Parathyroid adenoma (tissue), 2 donors: ENCODE results near the gene DNAJC27.

Experiments used
- H2AFZ ChIP-seq: fragments of 300-600 bp; sonication (generic); one replicate; pipeline ENCODE4 v1.7.0; 2017; ENCODE audit warnings: antibody characterized with exemption, mild to moderate bottlenecking
- H3K27ac ChIP-seq: fragments of 300-600 bp; sonication (generic); one replicate; pipeline ENCODE4 v1.7.0; 2017
- H3K27me3 ChIP-seq: fragments of 300-600 bp; sonication (generic); one replicate; pipeline ENCODE4 v1.7.0; 2017; ENCODE audit warnings: low read length; ENCODE audit not compliant: control insufficient read depth, insufficient read depth
- H3K36me3 ChIP-seq: fragments of 300-600 bp; sonication (generic); one replicate; pipeline ENCODE4 v1.7.0; 2017; ENCODE audit warnings: low read length; ENCODE audit not compliant: control insufficient read depth, insufficient read depth
- H3K4me1 ChIP-seq: fragments of 300-600 bp; sonication (generic); one replicate; pipeline ENCODE4 v1.7.0; 2017; ENCODE audit warnings: control low read depth
- H3K4me2 ChIP-seq: fragments of 300-600 bp; sonication (generic); one replicate; pipeline ENCODE4 v1.7.0; 2017; ENCODE audit warnings: low read length
- H3K4me3 ChIP-seq: fragments of 300-600 bp; sonication (generic); one replicate; pipeline ENCODE4 v1.7.0; 2017; ENCODE audit warnings: low read depth, low read length
- H3K79me2 ChIP-seq: fragments of 300-600 bp; sonication (generic); one replicate; pipeline ENCODE4 v1.7.0; 2017; ENCODE audit warnings: control low read depth
- H3K9ac ChIP-seq: fragments of 300-600 bp; sonication (generic); one replicate; pipeline ENCODE4 v1.7.0; 2017; ENCODE audit warnings: mild to moderate bottlenecking
- H3K9me3 ChIP-seq: fragments of 300-600 bp; sonication (generic); one replicate; pipeline ENCODE4 v1.7.0; 2017; ENCODE audit warnings: low read length; ENCODE audit not compliant: control insufficient read depth
- CTCF ChIP-seq: fragments of 300-600 bp; sonication (generic); IDR thresholded peaks from one replicate; pipeline ENCODE4 v1.7.0; 2017; ENCODE audit warnings: antibody characterized with exemption, mild to moderate bottlenecking
- donor health status: primary hyperparathyroidism.

Gene DNAJC27

GRCh38 chr2:24915175-24915574 is 56.6 kb downstream of the DNAJC27 start:
- Histone ChIP-seq H3K79me2 (no peaks in the 10 kb centered on the region), H3K36me3 (no peaks in the 10 kb centered on the region), H3K27ac (no peak overlapping the region), H3K4me1 (no peaks in the 10 kb centered on the region), H3K4me3 (no peak overlapping the region), H3K9me3 (peaks cover 2% of the 10 kb centered on the region), H2AFZ (no peak overlapping the region), H3K27me3 (no peaks in the 10 kb centered on the region), H3K9ac (no peak overlapping the region), H3K4me2 (no peak overlapping the region)
- TF ChIP-seq CTCF = no peak

- Histone ChIP-seq H3K4me1 (no peaks in the 10 kb centered on the region), H2AFZ (no peak overlapping the region), H3K9ac (no peak overlapping the region), H3K9me3 (peaks cover 3% of the 10 kb centered on the region), H3K36me3 (no peaks in the 10 kb centered on the region), H3K79me2 (no peaks in the 10 kb centered on the region), H3K27ac (no peak overlapping the region), H3K27me3 (no peaks in the 10 kb centered on the region), H3K4me2 (no peak overlapping the region), H3K4me3 (no peak overlapping the region)
- TF ChIP-seq CTCF = no peak
Observed at GRCh38 chr2:24914713-24915112, 57.0 kb downstream of the DNAJC27 start.

GRCh38 chr2:24913911-24914310 is 57.8 kb downstream of the DNAJC27 start:
- H3K4me3 ChIP-seq = no peak overlapping the region
- no peaks in the 10 kb centered on the region for H3K36me3 ChIP-seq
- no peak overlapping the region for H2AFZ ChIP-seq
- H3K4me2 ChIP-seq = no peak overlapping the region
- TF ChIP-seq CTCF = no peak
- no peaks in the 10 kb centered on the region for H3K79me2 ChIP-seq
- no peak overlapping the region for H3K9ac ChIP-seq
- no peak overlapping the region for H3K27ac ChIP-seq
- H3K9me3 ChIP-seq = peaks cover 3% of the 10 kb centered on the region
- H3K4me1 ChIP-seq = no peaks in the 10 kb centered on the region
- H3K27me3 ChIP-seq = no peaks in the 10 kb centered on the region

- H3K9me3 ChIP-seq = peaks cover 3% of the 10 kb centered on the region
- no peak for TF ChIP-seq CTCF
- H3K4me1 ChIP-seq = no peaks in the 10 kb centered on the region
- H2AFZ ChIP-seq = no peak overlapping the region
- no peak overlapping the region for H3K4me3 ChIP-seq
- no peak overlapping the region for H3K4me2 ChIP-seq
- no peak overlapping the region for H3K9ac ChIP-seq
- H3K36me3 ChIP-seq = no peaks in the 10 kb centered on the region
- H3K79me2 ChIP-seq = no peaks in the 10 kb centered on the region
- no peak overlapping the region for H3K27ac ChIP-seq
- H3K27me3 ChIP-seq = no peaks in the 10 kb centered on the region
Observed at GRCh38 chr2:24912986-24913385, 58.8 kb downstream of the DNAJC27 start.

- H3K27me3 ChIP-seq = no peaks in the 10 kb centered on the region
- H3K36me3 ChIP-seq = no peaks in the 10 kb centered on the region
- no peak overlapping the region for H3K9ac ChIP-seq
- H3K4me3 ChIP-seq = no peak overlapping the region
- no peak overlapping the region for H2AFZ ChIP-seq
- peaks cover 3% of the 10 kb centered on the region for H3K9me3 ChIP-seq
- H3K27ac ChIP-seq = no peak overlapping the region
- H3K4me2 ChIP-seq = no peak overlapping the region
- no peaks in the 10 kb centered on the region for H3K4me1 ChIP-seq
- TF ChIP-seq CTCF = no peak
- no peaks in the 10 kb centered on the region for H3K79me2 ChIP-seq
Observed at GRCh38 chr2:24912523-24912922, 59.2 kb downstream of the DNAJC27 start.
